B cell (primary cell): ENCODE results near the gene PTCD2. TPM values are rescaled to one million over a fixed set of nuclear protein-coding genes. Genes with fewer than 3 reads are reported as not detected.

Experiments used
- ATAC-seq: fragments of 200-7000 bp; cut with Tn5 transposase; one replicate; pipeline ENCODE4 v1.10.0; 2021; ENCODE audit warnings: low read depth, mild to moderate bottlenecking, moderate number of reproducible peaks, moderate library complexity
- CTCF ChIA-PET: fragments of 350-600 bp; sonication (Branson Sonifier 250); formaldehyde crosslinking; loops from one replicate; lab custom pipeline; 2021; ENCODE audit warnings: antibody characterized with exemption, inconsistent platforms; lab: Charles Lee
- POLR2A ChIA-PET: fragments of 350-600 bp; sonication (Branson Sonifier 250); formaldehyde crosslinking; loops from one replicate; lab custom pipeline; 2021; ENCODE audit warnings: antibody characterized with exemption; lab: Charles Lee
- DNase-seq: peaks from one replicate; pipeline ENCODE4 v3.0.0; 2013
- H2AFZ ChIP-seq: 2 replicates; pipeline ENCODE4 v1.6.1; 2012; ENCODE audit warnings: mild to moderate bottlenecking, low read depth, low read length; ENCODE audit not compliant: insufficient read depth, poor library complexity, severe bottlenecking
- H3K27ac ChIP-seq, 2 donors: 1 replicate in 1 of 2; 2 replicates in 1 of 2; pipeline ENCODE4 v1.5.1; 2012 to 2013; ENCODE audit warnings: low read length in 2 of 2, mild to moderate bottlenecking in 2 of 2, moderate library complexity in 1 of 2
- H3K27me3 ChIP-seq, 4 experiments: fragments of 200-600 bp in 1 of 4; sonication (generic) in 1 of 4; replicated peaks in 1 of 4; 1 replicate in 2 of 4; 2 replicates in 2 of 4; pipeline versions ENCODE4 v1.6.1 to v1.7.0; 2013 to 2016; ENCODE audit warnings: low read length in 3 of 4, mild to moderate bottlenecking in 2 of 4, mixed read lengths in 1 of 4, moderate library complexity in 1 of 4; ENCODE audit not compliant: insufficient read depth in 4 of 4, control insufficient read depth in 3 of 4; ENCODE audit errors: control extremely low read depth in 1 of 4
- H3K36me3 ChIP-seq, 2 experiments: replicated peaks in 1 of 2; 1 replicate in 1 of 2; 2 replicates in 1 of 2; pipeline versions ENCODE4 v1.6.1 to v1.7.1; 2013; ENCODE audit warnings: low read length in 1 of 2; ENCODE audit not compliant: insufficient read depth in 2 of 2, control insufficient read depth in 1 of 2; ENCODE audit errors: control extremely low read depth in 1 of 2, extremely low read depth in 1 of 2
- H3K4me1 ChIP-seq, 2 donors: fragments of 200-600 bp in 1 of 2; sonication (generic) in 1 of 2; 1 replicate in 1 of 2; 2 replicates in 1 of 2; pipeline versions ENCODE4 v1.5.1 to v1.6.1; 2013 to 2017; ENCODE audit warnings: low read length in 2 of 2; ENCODE audit not compliant: control insufficient read depth in 2 of 2, insufficient read depth in 2 of 2
- H3K4me2 ChIP-seq: replicated peaks from 2 replicates; pipeline ENCODE3; 2012; ENCODE audit warnings: mild to moderate bottlenecking, low read depth, low read length; ENCODE audit not compliant: poor library complexity, severe bottlenecking
- H3K4me3 ChIP-seq, 5 experiments: fragments of 200-600 bp in 1 of 5; sonication (generic) in 1 of 5; 1 replicate in 3 of 5; 2 replicates in 2 of 5; pipeline versions ENCODE4 v1.5.1 to v1.7.0; 2011 to 2016; ENCODE audit warnings: low read length in 4 of 5, mild to moderate bottlenecking in 4 of 5, low read depth in 2 of 5, control low read depth in 1 of 5, moderate library complexity in 1 of 5; ENCODE audit not compliant: insufficient read depth in 1 of 5; ENCODE audit errors: control extremely low read depth in 1 of 5, extremely low read depth in 1 of 5
- H3K79me2 ChIP-seq: fragments of 200-600 bp; sonication (generic); one replicate; pipeline ENCODE4 v1.6.0; 2016; ENCODE audit warnings: low read length; ENCODE audit not compliant: control insufficient read depth, insufficient read depth
- H3K9ac ChIP-seq: fragments of 200-600 bp; sonication (generic); 2 replicates; pipeline ENCODE4 v1.6.1; 2017; ENCODE audit warnings: mild to moderate bottlenecking, low read length, moderate library complexity
- H3K9me3 ChIP-seq, 3 donors: one replicate each; pipeline versions ENCODE4 v1.6.1 to v1.7.1; 2013; ENCODE audit warnings: low read length in 2 of 3; ENCODE audit not compliant: control insufficient read depth in 2 of 3, insufficient read depth in 1 of 3; ENCODE audit errors: control extremely low read depth in 1 of 3
- H4K20me1 ChIP-seq: 2 replicates; pipeline ENCODE4 v1.6.0; 2012; ENCODE audit warnings: mild to moderate bottlenecking, low read length; ENCODE audit not compliant: insufficient read depth, control insufficient read depth, poor library complexity, severe bottlenecking
- H3K27ac Mint-ChIP-seq: one replicate; pipeline ENCODE4 v1.8.0; 2021; ENCODE audit warnings: mixed read lengths
- H3K27me3 Mint-ChIP-seq: one replicate; pipeline ENCODE4 v1.8.0; 2021; ENCODE audit warnings: mixed read lengths
- H3K4me1 Mint-ChIP-seq: one replicate; pipeline ENCODE4 v1.8.0; 2021; ENCODE audit warnings: mixed read lengths
- H3K4me3 Mint-ChIP-seq: one replicate; pipeline ENCODE4 v1.8.0; 2021; ENCODE audit warnings: mixed read lengths
- H3K9me3 Mint-ChIP-seq: one replicate; pipeline ENCODE4 v1.8.0; 2022; ENCODE audit warnings: mixed read lengths; ENCODE audit not compliant: insufficient read depth
- EZH2 ChIP-seq: IDR thresholded peaks from 2 replicates; pipeline ENCODE4 v1.6.1; 2012; ENCODE audit warnings: borderline replicate concordance, low read depth, mild to moderate bottlenecking, moderate library complexity, low read length; ENCODE audit not compliant: insufficient read depth, poor library complexity, severe bottlenecking
- WGBS: methylation state at CpG from one replicate; pipeline ENCODE4 v1.1.5; 2013; ENCODE audit warnings: missing lambda C conversion rate; ENCODE audit not compliant: insufficient coverage; 5-methylcytosine and 5-hydroxymethylcytosine counted together
- intact Hi-C: fragments of 100-400 bp; cut with micrococcal nuclease; formaldehyde crosslinking; loops from one replicate; pipeline ENCODE4 v1.10.0; 2022
- polyA plus RNA-seq: library from polyadenylated mRNA; depleted of rRNA; stranded (reverse); fragments of >200 nt; gene quantifications from 2 replicates; pipeline ENCODE4 v1.2.3, GENCODE V29; 2012
- total RNA-seq, 2 donors: library from RNA; stranded (reverse); fragments of 120-200 nt in 1 of 2; gene quantifications; 1 replicate in 1 of 2; 2 replicates in 1 of 2; pipeline versions ENCODE4 v1.2.3 to v1.2.4, GENCODE V29; 2013 to 2022
- TF ChIP-seq, protein P1 (sequence below): fragments of 200-600 bp; IDR thresholded peaks from one replicate; pipeline ENCODE4 v1.8.0; 2022; ENCODE audit warnings: antibody characterized with exemption, mild to moderate bottlenecking

PTCD2 gene
- total and polyA plus RNA-seq, 2 donors (not counting 1 experiment from before 2014, with no cell fraction given): 3.7 to 10.5 TPM

DNA sequence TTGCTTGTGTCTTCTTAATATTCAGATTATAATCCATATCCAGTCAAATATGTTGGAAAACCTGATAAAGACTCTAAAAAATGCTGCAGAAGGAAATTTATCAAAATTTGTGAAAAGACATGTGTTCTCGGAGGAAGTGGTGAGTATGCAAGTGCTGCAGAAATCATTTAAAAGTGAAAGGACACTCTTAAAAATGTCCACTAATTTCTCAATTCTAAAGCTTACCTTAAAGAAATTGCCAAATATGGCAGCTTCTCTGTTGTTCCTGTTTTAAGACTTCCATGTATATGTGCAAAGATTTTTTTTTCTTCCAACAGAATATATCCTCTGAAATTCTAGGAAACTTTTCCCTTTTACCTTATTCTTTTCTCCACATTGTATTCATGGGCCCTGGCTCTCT is 32.4 kb downstream of the PTCD2 start:
- H3K27ac Mint-ChIP-seq: no peak overlapping the region
- no peaks in the 10 kb centered on the region for H3K4me1 ChIP-seq
- POLR2A ChIA-PET: no interaction called here
- H3K79me2 ChIP-seq: no peaks in the 10 kb centered on the region
- no peak for DNase-seq
- H2AFZ ChIP-seq: no peak overlapping the region
- H3K9ac ChIP-seq: no peak overlapping the region
- H3K27ac ChIP-seq: no peak overlapping the region
- no peak overlapping the region for H3K4me2 ChIP-seq
- H3K4me1 Mint-ChIP-seq: peaks cover 7% of the 10 kb centered on the region
- H3K4me3 Mint-ChIP-seq: no peak overlapping the region
- no peaks in the 10 kb centered on the region for H3K27me3 ChIP-seq
- H4K20me1 ChIP-seq: no peaks in the 10 kb centered on the region
- H3K36me3 ChIP-seq: peaks cover 0 to 2% of the 10 kb centered on the region in 2 experiments
- no peak for ATAC-seq
- intact Hi-C loops: no loop called here
- no peaks in the 10 kb centered on the region for H3K27me3 Mint-ChIP-seq
- no peaks in the 10 kb centered on the region for H3K9me3 ChIP-seq
- no peak overlapping the region for H3K4me3 ChIP-seq
- H3K9me3 Mint-ChIP-seq: no peaks in the 10 kb centered on the region
- TF ChIP-seq, protein P1, sequence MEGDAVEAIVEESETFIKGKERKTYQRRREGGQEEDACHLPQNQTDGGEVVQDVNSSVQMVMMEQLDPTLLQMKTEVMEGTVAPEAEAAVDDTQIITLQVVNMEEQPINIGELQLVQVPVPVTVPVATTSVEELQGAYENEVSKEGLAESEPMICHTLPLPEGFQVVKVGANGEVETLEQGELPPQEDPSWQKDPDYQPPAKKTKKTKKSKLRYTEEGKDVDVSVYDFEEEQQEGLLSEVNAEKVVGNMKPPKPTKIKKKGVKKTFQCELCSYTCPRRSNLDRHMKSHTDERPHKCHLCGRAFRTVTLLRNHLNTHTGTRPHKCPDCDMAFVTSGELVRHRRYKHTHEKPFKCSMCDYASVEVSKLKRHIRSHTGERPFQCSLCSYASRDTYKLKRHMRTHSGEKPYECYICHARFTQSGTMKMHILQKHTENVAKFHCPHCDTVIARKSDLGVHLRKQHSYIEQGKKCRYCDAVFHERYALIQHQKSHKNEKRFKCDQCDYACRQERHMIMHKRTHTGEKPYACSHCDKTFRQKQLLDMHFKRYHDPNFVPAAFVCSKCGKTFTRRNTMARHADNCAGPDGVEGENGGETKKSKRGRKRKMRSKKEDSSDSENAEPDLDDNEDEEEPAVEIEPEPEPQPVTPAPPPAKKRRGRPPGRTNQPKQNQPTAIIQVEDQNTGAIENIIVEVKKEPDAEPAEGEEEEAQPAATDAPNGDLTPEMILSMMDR: no peak
- TF ChIP-seq EZH2: no peak
- CTCF ChIA-PET: no interaction called here
- no CpG with 5 or more reads among the region's 1 CpG for WGBS

DNA sequence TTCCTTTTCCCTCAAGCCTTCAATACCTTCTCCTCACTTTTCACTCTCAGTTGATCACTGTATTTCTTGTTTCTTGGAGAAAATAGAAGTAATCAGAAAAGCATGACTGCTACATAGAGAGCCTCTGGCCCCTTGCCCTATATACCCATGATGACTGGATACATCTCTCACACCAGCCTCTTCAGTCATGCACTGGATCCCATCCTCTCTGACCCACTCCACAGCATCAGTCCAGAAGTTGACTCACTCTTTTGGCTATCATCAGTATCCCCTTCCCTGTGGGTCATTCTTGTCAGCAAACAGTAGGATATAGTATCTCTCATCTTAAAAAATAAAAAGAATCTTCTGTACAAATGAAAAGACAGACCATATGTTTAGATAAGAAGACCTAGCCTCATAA is 32.9 kb downstream of the PTCD2 start:
- H3K9ac ChIP-seq: no peak overlapping the region
- H3K27me3 ChIP-seq: no peaks in the 10 kb centered on the region
- no peak overlapping the region for H3K4me3 ChIP-seq
- ATAC-seq (no peak), DNase-seq (no peak)
- no peaks in the 10 kb centered on the region for H3K9me3 ChIP-seq
- no peak overlapping the region for H3K4me3 Mint-ChIP-seq
- ChIA-PET CTCF (no interaction called here), POLR2A (no interaction called here)
- H4K20me1 ChIP-seq: no peaks in the 10 kb centered on the region
- intact Hi-C loops: no loop called here
- no peak overlapping the region for H2AFZ ChIP-seq
- H3K4me1 Mint-ChIP-seq: peaks cover 7% of the 10 kb centered on the region
- H3K4me2 ChIP-seq: no peak overlapping the region
- no peaks in the 10 kb centered on the region for H3K9me3 Mint-ChIP-seq
- no peaks in the 10 kb centered on the region for H3K4me1 ChIP-seq
- no peak for TF ChIP-seq EZH2
- no peaks in the 10 kb centered on the region for H3K79me2 ChIP-seq
- no peak overlapping the region for H3K27ac Mint-ChIP-seq
- H3K27ac ChIP-seq: no peak overlapping the region
- H3K27me3 Mint-ChIP-seq: no peaks in the 10 kb centered on the region
- H3K36me3 ChIP-seq: no peaks in the 10 kb centered on the region
